Measurements from ENCODE around the gene SETD3.
A peak's percentile ranks its signal among the peaks of the same experiment; 100 is the strongest.

SETD3 gene

DNA sequence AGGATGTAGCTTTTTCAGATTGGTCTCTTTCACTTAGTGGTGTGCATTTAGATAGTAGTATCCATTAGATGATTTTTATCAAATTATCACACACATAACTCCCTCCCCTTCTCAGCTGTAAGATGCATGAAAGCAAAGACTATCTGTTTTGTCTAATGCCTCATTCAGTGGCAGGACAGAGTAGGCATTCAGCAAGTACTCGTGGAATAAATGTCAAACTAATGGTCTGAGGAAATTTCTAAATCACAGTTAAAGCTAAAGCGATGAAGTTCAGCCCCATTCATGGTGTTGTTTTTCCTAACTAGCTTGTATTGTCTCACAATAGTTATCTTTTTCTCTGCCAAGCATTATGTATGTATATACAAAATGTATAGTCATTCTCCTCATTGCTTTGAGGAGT lies 16.7 kb upstream of the SETD3 start:
- no peak for DNase-seq

DNA sequence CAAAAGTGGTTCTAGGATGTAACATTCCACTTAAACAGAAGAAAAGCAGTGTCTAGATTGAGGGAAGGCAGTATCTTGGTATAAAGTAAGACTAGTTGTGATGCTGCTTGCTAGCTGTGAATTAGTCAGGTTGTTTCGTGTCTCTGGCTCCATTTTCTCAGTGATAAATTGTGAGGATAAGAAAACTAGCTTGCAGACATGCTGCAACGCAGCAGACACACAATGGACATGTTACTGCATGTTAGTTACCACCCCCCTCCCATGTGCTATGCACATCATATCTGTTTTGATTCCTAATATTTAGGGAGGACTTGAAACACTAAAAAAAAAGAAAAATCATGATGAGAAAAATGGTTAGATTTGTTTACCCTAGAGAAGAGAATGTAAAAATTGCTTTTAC lies 3.4 kb upstream of the SETD3 start:
- DNase-seq = no peak

DNA sequence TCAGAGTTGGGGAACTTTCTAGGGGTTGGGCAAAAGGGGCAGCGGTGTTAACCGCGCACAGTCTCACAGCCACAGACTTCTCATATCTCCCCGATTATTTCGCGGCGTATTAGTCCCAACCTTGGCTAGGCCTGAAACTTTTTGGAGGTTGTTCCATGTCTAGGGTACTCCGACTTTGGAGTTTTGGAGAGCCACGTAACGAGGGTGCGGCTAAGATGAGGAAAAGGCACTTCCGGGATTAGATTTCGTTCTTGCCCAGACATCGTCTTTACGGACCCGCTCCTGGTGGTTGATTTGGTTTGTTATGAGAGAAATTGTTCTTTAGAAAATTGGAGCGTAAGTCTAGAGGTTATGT lies 1.1 kb upstream of the SETD3 start:
- peak in 1 of 2 experiments; percentile 41 for DNase-seq

DNA sequence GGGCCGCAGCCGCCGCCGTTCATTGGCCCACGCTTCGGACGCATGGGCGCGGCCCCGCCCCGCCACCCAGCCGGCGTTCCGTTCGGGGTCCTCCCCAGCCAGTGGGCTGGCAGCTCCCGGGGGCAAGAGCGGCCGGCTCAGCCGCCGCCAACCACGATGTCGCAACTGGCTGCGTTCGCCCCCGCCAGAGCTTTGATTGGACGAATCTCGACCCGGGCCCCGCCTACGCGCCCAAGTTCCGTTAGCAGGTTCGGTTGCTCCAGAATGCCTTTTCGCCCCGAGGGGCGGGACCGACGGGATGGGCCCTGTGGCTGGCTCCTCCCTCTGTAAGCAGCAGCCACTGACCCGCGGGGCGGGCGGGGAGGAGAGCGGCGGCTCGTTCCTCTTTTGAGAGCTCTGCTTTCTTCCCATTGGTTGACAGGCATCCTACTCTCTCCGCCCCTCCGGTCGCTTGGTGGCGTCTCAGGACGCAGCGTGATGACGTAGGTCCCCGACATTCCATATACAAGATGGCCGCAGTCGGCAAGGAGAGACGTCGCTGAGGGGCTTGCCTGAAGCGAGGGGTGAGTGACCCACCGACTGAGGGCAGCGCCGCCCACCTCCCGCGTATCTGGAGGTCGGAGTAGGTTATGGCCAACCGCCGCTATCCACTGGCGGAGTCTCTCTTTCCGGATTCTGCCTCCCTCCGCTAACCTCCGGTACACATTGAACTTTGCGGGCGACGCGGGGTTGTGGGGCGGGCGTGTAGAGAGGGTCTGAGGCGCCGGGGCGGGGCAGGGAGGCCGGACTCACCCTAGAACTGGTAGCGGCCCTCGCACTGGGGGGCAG lies 472 bp upstream of the SETD3 start, which contains the start of gene CCNK:
Gene CCNK (plus strand): TSS at position 493 of the 828 bp plus-strand sequence. CDS start 11,269 bp downstream, outside the sequence.
- DNase-seq = peak; percentile 99

DNA sequence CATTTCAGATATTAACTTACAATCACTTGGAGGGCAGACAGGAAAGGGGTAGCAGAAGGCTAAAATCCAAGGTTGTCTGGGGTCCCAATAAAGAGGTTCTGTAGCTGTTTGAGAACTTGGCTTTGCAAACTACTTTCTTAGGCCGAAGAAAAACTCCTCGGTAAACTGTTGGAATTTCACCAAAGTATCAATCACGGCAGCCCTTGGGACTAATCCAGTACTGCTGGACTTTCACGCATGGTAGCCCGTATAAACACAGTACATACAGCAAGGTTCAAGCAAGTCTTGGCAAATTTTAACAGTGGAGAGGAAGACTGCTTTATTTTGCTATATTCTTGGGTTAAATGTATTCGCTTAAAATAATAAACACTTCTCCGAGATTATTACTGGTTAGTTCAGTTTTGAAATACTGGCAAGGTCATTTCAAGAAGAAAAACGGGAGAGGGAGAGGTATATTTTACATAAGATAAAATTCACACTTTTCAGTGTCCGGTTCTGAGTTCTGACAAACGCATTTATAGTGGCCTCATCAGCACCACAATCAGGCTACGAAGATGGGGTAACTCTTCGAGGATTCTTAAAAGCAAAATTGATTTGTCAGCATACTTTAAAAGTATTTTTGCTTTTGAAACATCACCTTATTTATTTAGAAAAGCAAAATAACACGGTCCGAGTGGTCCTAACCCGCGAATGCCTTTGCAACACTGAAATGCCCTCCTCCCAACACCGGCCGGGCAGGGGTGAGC lies 1.3 kb downstream of the SETD3 start:
- no peak for DNase-seq

DNA sequence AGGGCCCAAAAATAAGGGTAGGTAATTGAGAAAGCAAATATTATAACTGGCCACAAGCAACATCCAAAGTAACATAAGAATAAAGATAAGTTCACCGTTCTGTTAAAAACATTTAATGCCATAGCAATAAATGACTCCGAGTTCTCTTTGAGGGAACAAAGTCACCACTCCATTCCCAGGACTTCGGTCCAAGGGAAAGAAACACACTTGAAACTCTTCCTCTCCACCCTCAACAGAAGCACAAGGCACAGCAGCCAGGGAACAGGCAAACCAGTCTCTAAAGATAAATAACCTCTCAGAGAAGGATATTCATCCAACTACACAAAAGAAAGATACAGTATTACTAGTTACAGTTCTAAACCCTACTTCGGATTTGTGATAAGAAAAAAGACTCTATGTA lies 2.5 kb downstream of the SETD3 start:
- no peak for DNase-seq

DNA sequence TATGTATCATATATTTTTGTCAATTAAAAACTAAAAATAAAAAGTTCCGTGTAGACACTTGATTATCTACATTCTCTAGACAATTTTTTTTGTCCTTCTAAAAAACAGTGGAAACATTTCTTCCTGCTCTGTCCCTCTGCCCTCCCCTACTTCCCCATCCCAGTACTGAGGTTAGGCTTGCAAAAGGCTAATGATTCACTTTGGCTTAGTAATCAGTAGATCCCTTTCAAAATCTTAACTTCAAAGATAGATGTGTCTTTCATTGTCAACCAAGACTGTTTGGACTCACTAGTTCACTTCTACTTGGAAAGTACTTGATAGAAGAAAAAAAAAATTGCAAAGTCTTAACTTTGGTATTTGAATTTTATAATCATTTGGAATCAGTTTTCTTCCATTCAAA lies 3.8 kb downstream of the SETD3 start:
- no peak for DNase-seq

DNA sequence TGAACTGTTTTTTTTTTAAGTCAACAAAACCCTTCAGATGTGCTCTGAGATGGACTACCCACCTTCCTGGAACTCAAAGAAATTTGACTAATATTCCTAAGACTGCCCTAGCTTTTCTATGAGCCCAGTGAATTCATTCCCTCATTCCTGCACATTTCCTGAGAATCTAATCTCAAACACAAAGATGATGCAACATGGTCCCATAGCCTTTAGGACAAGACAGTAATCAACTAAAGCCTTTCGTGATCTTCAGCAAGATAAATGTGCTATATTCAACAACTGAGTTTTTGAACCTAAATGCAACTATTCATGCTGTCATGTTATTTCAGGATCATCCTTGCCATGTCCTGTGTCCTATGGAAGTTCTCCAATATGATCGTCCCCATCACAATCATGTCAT lies 5.0 kb downstream of the SETD3 start:
- DNase-seq = no peak

DNA sequence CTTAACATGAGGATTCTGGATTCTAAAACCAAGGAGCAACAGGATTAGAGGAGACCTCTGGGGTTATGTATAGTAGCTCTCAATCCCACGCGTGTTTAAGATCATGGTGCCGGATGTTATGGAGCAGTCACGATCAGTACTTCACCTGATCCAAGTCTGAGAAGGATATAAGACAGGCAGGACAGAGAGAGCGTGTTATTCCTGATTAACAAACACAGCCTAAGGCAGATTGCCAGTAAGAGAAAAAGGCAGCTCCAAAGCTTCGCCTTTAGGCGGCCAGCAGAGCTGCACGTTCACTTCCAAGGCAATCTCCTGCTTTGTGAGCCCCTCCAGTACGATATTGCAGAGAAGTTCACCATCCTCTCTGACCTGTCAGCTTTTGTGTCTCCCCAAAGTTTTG lies 5.5 kb downstream of the SETD3 start:
- DNase-seq = no peak

DNA sequence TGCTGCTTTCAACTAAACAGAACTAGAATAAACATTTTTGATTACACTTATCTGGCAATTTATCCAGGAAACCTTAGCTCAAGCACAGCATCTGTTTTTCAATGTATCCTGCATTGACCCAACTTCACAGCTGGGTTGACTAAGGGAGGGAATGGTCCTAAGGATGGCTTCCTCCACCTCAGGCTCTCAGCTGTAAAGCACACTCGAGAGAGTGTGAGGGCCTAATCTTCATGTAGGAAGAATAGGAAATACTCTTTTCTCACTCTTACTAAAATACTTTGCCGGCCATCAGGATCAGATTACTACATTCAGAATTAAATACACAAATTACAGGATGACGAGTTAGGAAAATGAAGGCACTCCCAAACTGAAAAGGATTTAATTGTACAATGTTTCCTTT lies 7.2 kb downstream of the SETD3 start:
- no peak for DNase-seq

DNA sequence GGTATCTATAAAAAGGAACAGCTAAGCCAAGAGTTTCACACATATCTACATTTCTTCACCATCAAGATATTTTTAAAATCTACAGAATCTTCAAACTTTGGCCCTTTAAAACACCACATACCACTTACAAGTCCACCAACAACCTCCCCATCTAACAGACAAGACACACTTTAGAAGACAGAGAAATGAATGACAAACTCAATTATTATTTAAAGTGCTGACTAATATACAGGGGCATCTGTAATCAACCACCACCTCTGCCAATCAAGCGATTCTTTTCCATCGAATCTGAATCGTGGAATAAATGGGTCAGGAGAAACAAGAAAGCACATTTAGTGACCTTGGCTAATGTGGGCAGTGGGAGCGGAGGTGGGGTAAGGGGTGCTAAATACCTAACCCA lies 7.7 kb downstream of the SETD3 start:
- DNase-seq = no peak

DNA sequence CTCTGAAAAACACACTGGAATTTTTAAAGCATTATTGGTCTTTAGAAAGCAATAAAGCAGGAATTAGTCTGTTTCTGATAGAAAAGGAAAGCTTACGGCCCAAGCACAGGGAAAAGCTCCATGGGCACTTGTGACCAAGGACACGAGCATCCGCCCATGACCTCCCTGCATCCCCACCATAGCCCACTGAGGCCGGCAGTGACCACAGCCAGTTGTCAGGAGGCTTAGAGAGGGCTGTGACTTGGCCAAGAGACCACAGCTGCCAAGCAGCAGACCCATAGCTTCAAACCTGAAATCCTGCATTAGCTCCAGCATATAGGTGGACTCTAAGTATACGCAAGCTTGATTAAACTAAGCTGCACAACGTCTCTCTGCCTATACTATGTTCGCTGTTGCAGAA lies 8.9 kb downstream of the SETD3 start:
- no peak for DNase-seq

DNA sequence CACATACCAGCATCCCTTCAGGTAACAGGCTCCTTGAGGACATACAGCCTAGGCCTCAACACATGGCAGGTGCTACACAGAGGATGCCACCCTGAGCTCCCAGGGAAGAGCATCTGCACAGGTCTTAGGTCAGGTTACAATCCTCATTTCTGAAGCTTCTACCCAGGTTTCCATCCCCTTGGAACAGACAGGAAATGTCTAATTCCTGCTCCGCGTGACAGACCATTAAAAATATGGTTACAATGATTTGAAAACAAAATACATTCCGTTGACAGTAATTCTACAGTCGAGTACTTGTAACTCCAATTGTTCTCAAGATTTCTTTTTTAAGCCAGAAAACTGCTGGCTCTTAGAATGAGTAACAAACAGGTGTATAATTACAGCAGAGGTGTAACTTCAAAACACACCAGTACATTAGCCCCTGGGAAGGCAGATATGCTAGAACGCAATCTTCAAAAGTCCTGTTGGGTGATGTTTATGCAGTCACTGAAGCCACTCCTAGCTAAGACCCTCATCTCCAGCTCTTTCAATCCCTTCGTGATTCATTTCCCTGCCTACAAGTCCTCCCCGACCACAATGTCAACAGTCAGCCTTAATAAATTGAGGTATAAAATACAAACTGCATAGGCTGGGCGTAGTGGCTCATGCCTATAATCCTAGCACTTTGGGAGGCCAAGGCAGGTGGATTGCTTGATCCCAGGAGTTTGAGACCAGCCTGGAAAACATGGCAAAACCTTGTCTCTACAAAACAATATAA lies 11.6 kb downstream of the SETD3 start:
- no peak for DNase-seq

DNA sequence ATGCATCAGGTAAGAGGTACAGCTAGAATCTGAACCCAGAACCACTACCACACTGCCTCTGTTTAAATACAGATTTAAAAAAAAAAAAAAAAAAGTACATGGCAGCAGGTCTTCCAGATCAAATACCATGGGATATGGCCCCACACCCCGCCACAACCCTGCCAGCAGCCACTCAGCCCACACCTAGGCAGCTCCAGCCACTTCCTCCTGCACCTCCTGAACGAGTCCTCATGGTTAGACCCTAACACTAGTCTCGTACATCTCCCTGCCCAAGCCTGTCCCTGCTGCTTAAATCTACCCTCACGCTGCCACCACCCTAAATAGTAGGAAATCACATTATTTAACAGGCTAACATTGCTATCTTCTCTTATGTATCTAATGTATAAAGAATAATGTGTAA lies 12.6 kb downstream of the SETD3 start:
- DNase-seq = no peak

DNA sequence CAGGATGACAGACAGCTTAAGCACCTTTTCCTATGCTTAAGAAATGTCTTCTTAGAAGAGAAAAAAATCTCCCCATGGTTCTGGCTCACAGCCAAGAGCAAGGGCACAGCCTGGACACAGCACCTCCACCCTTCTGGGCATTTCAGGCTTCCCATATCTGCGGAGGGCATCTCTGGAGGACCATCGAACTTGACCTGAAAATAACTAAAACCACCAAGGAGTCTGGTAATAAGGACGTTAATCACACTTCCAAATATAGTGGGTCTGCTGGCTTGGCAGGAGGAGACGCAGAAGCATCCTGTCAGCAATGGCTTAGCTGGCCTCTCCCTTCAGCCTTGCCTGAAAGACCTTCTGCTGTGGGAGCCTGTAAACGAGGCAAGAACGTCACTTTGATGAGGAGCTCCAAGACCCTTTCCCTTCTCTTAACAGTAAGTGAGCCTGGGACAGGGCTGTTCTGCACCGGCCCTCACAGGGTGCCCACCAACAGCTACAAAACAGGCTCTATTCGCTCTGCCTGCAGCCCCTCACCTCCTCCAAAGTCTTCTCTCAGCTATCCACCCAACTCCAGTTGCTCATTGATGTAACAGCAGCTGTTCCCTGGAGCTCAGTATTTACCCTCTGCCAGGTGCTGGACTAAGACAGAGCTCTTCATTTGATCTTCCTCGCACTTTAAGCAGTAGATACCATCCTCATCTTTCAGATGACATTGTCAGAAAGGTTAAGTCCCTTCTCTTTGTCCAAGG lies 13.2 kb downstream of the SETD3 start:
- no peak for DNase-seq

DNA sequence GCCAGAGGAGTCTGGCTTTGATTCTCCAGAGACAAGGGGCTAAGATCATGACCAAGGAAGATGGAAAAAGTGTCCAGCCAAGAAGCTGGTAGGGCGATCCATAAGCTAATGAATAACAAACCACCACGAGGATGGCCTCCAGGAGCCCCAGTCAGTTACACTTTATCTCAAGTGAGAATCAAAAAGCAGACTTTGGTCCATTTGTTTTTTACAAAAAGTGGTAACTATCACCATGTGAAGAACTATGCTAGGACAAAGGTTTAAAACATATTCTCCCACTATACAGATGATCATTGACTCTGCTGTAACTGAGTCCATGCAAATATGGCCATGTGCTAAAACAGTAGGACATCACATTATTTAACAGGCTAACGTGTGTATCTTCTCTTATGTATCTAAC lies 13.9 kb downstream of the SETD3 start:
- DNase-seq = no peak

DNA sequence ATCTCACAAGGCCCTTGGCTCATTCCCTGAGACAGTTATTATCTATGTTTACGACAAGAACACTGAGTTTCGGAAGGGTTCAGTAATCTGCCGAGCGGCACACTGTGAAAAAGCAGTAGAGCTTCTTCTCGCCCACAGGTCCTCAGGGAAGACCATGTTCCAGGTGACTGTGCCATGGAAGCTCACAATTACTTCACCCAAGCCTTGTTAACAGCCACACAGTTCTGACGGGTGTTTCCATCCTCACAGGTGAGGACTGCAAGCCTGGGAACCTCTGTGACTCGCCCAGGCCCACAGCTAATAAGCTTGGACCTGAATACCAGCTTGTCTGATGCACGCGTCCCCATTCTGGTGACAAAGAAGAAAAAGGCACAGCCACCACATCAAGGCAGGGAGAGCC lies 15.4 kb downstream of the SETD3 start:
- DNase-seq = no peak

DNA sequence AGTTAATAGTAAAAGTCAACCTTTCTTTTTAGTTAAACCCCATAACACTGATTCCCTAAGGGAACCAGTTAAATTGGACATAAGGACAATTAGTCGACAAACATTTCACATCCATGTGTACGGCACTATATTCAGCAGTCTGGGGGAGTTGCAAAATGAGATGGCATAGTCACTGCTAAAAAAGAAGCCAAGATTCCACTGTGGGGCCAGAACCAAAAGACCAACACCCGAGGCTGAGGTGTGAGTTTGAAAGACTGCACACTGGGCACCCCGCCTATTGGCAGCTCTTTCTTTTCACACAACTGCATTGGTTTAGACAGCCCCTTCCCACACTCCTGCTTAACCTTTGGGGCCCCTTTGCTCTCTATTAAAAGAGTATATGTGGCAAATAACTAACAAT lies 16.7 kb downstream of the SETD3 start:
- DNase-seq = no peak

DNA sequence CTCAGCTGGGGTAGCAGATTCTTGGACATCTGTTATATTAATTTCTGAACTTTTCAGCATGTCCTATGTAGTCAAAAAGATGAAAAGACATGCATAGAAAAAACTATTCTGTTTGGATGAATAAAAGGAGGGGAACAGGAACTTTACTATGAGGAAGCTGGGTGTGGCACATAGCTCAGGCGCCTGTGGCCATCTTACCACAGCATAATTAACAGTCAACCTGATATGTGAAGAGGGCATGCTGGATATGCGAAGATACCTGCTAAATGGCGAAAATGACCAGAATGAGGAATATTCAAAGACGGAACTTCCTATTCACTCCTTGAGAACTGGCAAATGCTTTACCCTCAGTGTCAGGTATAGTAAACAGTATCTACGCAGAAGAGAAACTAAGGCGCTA lies 18.4 kb downstream of the SETD3 start:
- no peak for DNase-seq

DNA sequence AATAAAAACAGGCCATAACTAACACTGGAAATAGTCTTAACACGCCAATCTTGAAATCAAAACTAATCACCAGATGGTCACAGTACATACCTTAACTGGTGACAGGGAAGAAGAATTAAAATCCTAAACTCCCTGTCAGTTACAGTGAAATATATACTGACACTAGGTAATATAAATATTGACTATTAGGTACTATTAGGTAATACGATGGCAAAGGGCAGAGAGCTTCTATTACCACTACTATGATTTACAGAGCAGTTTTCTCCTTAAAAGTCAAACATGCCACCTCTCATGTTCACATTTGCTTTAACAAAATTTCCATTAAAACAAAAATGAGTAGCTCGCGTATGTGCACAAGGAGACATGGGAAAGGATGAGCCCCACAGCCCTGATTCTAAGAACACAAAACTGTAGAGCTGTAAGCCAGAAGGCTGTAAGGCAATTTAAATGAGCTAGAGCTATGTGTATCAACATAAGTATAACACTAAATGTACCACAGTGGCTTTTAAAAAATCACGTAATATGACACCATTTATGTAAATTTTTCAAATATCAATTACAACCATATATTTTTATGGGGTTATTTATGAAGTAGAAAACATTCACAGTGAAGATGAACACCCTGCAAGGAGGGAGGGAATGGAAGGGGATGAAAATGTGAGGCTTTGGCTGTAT lies 19.1 kb downstream of the SETD3 start:
- DNase-seq = no peak

DNA sequence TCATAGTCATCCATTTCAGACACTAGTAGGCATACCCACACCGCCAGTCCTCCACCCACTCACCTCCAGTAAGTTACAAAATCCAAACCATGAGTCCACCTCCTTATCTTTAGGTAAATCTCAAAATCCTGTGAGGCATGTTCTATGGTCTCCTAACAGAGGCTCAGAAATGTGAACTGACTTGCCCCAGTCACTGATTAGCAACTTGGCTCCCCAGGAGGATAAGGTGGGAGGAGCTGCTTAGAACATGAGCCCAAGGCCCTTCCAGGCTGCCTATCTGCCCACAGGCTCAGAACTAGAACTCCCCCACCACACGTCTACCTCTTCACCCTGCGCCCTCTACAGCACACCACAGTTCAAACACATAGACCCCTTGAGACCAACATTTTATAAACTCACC lies 19.9 kb downstream of the SETD3 start:
- no peak for DNase-seq

DNA sequence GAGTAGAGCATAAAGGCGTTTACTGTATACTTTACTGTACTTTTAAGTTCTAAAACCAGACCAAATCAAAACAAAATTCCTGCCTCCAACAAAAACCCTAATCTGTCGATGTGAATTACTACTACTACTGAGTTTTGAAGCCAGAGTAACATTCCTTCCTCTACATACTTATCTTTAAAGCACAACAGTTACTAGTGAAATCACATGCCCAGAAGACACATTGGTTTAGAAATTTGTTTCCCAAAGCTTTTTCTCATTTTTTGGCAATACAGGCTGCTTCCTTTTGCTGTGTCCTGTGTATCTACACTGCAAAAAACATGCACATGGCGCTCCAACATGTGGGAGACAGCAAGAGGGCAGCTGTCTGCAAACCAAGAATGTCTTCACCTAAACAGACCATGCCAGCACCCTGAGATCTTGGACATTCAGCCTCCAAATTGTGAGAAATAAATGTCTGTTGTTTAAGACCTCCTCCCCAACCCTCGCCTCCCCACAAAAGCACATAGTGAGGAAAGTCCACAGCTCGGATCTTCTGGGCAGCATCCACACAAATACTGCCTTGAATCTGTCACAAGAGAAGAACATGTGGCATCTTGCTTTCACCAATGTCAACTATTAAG lies 21.1 kb downstream of the SETD3 start:
- no peak for DNase-seq
